NCI-H345 treated with DMSO at 0.1 percent for 48 hours (cell line): ENCODE data around the gene NOSIP.
"Not testable (repeated sequence)": the region's sequence is repeated elsewhere in the genome, so short reads cannot be mapped to it uniquely, and the experiment has no call there.

Experiments
- DNase-seq: peaks from one replicate; lab custom pipeline; 2025; ENCODE audit not compliant: unreplicated experiment; lab: John Stamatoyannopoulos, UW

NOSIP gene

GRCh38 chr19:49580264-49581006, at the start of gene NOSIP:
Gene NOSIP, minus strand, starts transcription at chr19:49580556. Its CDS starts 19,865 bp downstream, at chr19:49560691.
- peak; percentile 77 for DNase-seq

DNA sequence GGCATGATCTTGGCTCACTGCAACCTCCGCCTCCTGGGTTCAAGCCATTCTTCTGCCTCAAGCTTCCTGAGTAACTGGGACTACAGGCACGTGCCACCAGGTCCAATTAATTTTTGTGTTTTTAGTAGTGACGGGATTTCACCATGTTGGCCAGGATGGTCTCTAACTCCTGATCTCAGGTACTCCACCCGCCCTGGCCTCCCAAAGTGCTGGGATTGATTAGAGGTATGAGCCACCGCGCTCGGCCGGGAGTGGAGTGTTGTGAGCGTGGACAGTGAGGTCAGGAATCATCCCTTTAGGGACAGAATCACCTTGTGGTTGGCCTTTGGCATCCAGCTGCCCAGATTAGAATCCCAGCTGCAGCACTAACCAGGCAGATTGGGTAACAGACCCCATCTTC, 49.3 kb upstream of the NOSIP start:
- no peak for DNase-seq

DNA sequence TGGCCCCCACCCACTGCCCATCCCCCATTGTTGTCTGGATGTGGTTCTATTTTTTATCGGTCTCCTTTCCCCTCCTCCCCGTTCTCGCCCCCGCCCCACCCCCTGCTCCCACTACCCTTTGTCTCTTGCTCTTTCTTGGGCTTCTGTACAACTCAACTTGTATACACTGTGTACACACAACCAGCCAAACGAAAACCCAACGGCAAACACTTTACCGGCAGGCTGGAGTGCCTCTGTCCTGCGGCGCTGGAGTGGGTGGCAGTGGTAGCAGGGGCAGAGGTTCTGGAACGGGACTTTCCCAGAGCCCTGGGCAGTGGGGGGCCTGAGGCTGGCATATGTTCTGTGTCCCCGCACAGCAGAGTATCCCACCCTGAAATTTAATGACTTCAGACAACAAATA, 45.9 kb upstream of the NOSIP start:
- no peak for DNase-seq

DNA sequence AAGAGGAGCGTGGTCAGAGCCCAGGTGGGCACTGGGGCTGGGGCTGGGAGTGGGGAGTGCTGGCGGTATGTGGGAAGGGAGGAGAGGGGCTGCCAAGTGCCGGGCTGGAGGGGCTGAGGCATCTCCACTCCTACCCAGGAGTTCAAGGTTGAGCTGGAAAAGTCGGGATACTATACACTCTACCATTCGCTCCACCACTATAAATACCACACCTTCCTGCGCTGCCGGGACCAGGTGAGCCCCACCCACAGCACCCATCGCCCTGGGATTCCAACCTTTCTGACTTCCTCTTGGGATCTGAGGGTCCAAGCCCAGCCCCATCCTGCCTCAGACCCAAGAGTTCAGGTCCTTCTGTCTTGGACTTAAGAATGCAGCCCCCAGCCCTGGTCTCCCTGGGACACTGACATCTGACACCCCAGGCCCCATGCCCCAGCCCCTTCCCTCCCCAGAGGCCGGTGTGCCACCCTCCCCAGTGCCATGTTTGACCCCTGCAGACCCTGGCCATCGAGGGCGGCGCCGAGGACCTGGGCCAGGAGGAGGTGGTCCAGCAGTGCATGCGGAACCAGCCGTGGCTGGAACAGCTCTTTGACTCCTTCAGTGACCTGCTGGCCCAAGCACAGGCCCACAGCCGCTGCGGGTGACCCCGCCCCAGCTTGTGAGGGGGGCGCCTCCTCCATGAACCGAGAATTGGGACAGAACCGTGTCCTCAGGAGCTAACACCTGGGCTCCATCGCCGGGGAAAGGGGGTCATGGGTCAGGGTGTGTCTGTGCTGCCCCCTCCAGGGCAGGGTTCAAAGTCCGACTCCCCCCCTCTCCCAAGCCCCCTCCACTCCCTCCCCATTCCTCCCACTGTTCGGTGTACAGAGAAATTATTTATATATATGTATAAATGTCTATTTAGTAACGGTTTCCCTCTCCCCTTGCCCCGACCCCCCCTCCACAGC, 44.9 kb upstream of the NOSIP start:
- DNase-seq: no peak

GRCh38 chr19:49617860-49618259, 37.5 kb upstream of the NOSIP start:
- not testable (repeated sequence) for DNase-seq

- DNase-seq: no peak
Measured at GRCh38 chr19:49616945-49617344, 36.6 kb upstream of the NOSIP start.

DNA sequence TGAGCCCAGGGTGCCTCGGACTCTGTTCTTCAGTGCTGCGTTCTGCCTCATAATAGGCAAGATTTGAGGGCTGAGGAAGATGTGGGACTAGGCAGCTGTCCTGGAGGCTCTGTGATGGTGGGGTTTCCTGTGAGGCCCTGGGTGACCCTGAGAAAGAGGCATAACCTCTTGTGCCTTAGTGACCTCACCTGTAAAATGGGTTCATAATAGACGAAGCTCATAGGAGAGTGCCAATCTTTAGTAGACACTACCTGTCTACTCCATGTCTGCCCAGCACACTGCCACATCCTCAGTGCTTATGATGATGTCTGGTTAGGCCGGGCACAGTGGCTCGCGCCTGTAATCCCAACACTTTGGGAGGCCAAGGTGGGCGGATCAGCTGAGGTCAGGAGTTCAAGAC, 36.2 kb upstream of the NOSIP start:
- DNase-seq: no peak

GRCh38 chr19:49615861-49616260, 35.5 kb upstream of the NOSIP start:
- DNase-seq: no peak

DNA sequence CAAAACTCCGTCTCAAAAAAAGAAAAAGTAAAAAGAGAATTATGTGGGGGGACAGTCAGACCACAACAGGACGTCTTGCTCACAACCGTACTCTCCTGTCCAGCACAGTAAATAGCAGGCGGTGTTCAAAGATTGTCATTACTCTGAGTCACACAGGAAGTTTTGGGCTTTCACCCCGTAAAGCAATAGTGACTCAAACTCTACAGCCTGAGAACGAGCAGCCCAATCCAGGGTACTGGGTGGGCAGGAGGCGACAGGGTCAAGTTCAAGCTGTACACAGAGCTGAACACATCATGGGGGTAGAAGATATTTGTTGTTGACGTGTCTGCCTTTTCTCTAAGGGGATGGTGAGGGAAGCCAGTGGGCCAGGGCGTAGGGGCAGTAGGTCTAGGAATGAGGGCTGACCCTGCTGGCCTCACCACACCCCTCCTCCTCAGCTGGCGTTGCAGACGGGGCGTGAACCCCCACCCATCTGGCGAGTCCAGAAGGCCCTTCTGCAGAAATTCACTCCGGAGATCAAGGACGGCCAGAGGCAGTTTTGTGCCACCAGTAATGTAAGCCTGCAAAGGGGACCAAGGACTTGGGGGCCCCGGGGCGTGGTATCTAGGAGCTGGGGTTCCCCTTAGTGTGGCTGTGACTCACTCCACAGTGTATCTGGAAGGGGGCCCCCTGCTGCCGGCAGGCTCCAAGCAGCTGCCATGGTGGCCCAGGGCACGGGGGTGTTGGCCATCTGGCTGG, 33.9 kb upstream of the NOSIP start:
- DNase-seq: no peak

- no peak for DNase-seq
Measured at GRCh38 chr19:49613374-49613773, 33.0 kb upstream of the NOSIP start.

DNA sequence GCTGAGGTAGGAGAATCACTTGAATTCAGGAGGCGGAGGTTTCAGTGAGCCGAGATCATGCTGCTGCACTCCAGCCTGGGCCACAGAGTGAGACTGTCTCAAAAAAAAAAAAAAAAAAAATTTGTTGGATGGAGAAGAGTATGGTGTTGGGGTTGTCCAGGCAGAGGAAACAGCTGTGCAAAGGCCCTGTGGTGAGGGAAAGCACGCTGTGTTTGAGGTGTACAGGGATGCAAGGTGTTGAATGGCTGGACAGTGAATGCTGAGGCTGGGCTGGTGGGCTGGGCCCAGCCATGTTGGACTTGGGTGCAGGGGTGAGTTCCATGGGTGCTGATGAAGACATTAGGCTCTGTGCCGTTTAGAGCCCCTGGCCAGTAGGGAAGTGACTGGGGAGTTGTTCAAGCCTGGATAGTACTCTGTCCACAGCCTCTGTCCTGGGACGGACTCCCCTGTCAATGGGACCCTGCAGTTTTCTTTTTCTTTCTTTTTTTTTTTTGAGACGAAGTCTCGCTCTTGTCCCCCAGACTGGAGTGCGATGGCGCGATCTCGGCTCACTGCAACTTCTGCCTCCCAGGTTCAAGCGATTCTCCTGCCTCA, 29.2 kb upstream of the NOSIP start:
- no peak for DNase-seq

GRCh38 chr19:49605605-49606004, 25.2 kb upstream of the NOSIP start:
- no peak for DNase-seq

- DNase-seq: no peak
Measured at GRCh38 chr19:49602806-49603205, 22.4 kb upstream of the NOSIP start.

DNA sequence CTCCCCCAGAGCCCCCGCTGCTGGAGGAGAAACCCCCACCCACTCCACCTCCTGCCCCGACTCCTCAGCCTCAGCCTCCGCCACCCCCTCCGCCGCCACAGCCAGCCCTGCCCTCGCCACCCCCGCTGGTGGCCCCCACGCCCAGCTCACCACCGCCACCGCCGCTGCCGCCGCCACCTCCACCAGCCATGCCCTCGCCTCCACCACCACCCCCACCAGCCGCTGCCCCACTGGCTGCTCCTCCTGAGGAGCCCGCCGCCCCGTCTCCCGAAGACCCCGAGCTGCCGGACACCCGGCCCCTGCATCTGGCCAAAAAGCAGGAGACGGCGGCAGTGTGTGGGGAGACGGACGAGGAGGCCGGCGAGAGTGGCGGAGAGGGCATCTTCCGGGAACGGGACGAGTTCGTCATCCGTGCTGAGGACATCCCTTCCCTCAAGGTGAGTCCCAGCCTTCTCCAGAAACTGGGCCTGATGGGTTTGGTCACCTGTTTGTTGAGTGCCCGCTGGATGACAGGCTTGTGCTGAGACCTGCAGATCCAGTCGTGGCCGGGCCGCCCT, 21.2 kb upstream of the NOSIP start:
- DNase-seq: no peak

DNA sequence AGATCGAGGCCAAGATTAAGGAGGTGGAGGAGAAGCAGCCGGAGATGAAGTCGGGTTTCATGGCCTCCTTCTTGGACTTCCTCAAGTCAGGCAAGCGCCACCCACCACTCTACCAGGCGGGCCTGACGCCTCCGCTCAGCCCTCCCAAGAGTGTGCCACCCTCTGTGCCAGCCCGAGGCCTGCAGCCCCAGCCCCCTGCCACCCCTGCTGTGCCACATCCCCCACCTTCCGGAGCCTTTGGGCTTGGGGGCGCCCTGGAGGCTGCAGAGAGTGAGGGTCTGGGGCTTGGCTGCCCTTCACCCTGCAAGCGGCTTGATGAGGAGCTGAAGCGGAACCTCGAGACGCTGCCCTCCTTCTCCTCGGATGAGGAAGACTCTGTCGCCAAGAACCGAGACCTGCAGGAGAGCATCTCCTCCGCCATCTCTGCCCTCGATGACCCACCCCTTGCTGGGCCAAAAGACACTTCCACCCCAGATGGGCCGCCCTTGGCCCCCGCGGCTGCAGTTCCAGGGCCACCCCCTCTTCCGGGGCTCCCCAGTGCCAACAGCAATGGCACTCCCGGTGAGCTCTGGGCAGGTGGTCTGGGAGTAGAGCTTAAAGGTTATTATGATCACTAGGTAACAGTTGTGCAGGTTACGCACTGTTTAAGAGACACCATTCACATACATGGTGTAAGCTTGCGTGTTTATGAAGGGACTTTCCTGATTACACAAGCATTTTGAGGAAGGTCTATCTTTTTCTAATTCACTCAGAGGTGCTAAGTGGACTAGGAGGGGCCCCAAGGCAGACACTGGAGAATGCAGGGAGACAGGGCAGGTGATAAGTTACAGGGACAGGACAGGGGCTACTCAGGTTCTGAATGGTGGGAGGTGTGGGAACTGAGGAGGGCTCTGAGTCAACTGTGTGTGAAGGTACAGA, 19.3 kb upstream of the NOSIP start:
- no peak for DNase-seq

DNA sequence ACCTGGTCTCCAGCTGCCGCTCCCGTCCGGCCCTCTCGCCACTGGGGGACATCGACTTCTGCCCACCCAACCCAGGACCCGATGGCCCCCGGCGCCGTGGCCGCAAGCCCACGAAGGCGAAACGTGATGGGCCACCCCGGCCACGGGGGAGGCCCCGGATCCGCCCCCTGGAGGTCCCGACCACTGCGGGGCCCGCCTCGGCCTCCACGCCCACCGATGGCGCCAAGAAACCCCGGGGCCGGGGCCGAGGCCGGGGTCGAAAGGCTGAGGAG, 17.3 kb upstream of the NOSIP start:
- no peak for DNase-seq

GRCh38 chr19:49596954-49597702, 16.8 kb upstream of the NOSIP start:
- no peak for DNase-seq

DNA sequence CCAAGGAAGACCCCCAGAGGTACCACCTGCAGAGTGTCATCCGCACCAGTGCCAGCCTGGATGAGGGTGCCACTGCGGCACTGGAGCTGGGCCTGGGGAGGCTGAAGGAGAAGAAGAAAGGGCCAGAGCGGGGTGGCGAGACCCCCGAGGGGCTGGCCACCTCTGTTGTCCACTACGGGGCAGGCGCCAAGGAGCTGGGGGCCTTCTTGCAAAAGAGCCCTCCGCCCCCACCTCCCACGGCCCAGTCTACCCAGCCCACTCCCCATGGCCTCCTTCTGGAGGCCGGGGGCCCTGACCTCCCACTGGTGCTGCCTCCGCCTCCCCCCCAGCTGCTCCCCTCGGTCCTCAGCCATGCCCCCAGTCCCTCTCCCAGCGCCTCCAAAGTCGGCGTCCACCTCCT, 16.1 kb upstream of the NOSIP start:
- DNase-seq: no peak

- no peak for DNase-seq
Measured at GRCh38 chr19:49595819-49596404, 15.6 kb upstream of the NOSIP start.
